HEK293 (cell line): Measurements from ENCODE around the gene SHROOM3.

ENCODE experiments used
- KLF7 ChIP-seq: fragments of 450-650 bp; formaldehyde crosslinking; IDR thresholded peaks from 2 replicates; pipeline ENCODE4 v1.5.1; 2016; ENCODE audit warnings: missing biosample characterization, missing genetic modification characterization, borderline replicate concordance
- REST ChIP-seq: fragments of 450-650 bp; formaldehyde crosslinking; IDR thresholded peaks from 2 replicates; pipeline ENCODE4 v1.5.1; 2016; ENCODE audit warnings: missing biosample characterization, missing genetic modification characterization
- SP2 ChIP-seq: fragments of 450-650 bp; formaldehyde crosslinking; IDR thresholded peaks from 2 replicates; pipeline ENCODE4 v1.5.1; 2016; ENCODE audit warnings: missing biosample characterization, missing genetic modification characterization
- ZBTB48 ChIP-seq: fragments of 450-650 bp; formaldehyde crosslinking; IDR thresholded peaks from 2 replicates; pipeline ENCODE4 v1.5.1; 2016; ENCODE audit warnings: missing biosample characterization, missing genetic modification characterization
- ZNF146 ChIP-seq: fragments of 450-650 bp; formaldehyde crosslinking; IDR thresholded peaks from 2 replicates; pipeline ENCODE4 v1.5.1; 2016; ENCODE audit warnings: missing biosample characterization, missing genetic modification characterization
- ZNF184 ChIP-seq: fragments of 450-650 bp; IDR thresholded peaks from 2 replicates; pipeline ENCODE4 v1.5.1; 2018; ENCODE audit warnings: missing biosample characterization, mild to moderate bottlenecking, missing genetic modification characterization
- ZNF19 ChIP-seq: fragments of 450-650 bp; formaldehyde crosslinking; IDR thresholded peaks from 2 replicates; pipeline ENCODE4; 2016; ENCODE audit warnings: missing biosample characterization, missing genetic modification characterization, low read depth
- ZNF221 ChIP-seq: fragments of 450-650 bp; formaldehyde crosslinking; IDR thresholded peaks from 2 replicates; pipeline ENCODE4 v1.5.1; 2017; ENCODE audit warnings: missing biosample characterization, missing genetic modification characterization, borderline replicate concordance
- ZNF292 ChIP-seq: fragments of 450-650 bp; formaldehyde crosslinking; IDR thresholded peaks from 2 replicates; pipeline ENCODE4 v1.5.1; 2016; ENCODE audit warnings: low read depth, missing biosample characterization, missing genetic modification characterization, borderline replicate concordance
- ZNF571 ChIP-seq: fragments of 450-650 bp; formaldehyde crosslinking; IDR thresholded peaks from 2 replicates; pipeline ENCODE4 v1.5.0; 2017; ENCODE audit warnings: missing biosample characterization, missing genetic modification characterization
- ZNF596 ChIP-seq: fragments of 450-650 bp; IDR thresholded peaks from 2 replicates; pipeline ENCODE4 v1.5.0; 2018; ENCODE audit warnings: missing biosample characterization, mild to moderate bottlenecking, missing genetic modification characterization, moderate library complexity
- ZNF670 ChIP-seq: fragments of 450-650 bp; formaldehyde crosslinking; IDR thresholded peaks from 2 replicates; pipeline ENCODE4 v1.5.1; 2016; ENCODE audit warnings: missing biosample characterization, missing genetic modification characterization, low read depth
- TF ChIP-seq, protein P1 (sequence below): fragments of 450-650 bp; formaldehyde crosslinking; IDR thresholded peaks from 2 replicates; pipeline ENCODE4 v1.5.1; 2016; ENCODE audit warnings: missing biosample characterization, missing genetic modification characterization

GRCh38 chr4:76523593-76523992 is 88.6 kb downstream of the SHROOM3 start:
- TF ChIP-seq, protein P1, sequence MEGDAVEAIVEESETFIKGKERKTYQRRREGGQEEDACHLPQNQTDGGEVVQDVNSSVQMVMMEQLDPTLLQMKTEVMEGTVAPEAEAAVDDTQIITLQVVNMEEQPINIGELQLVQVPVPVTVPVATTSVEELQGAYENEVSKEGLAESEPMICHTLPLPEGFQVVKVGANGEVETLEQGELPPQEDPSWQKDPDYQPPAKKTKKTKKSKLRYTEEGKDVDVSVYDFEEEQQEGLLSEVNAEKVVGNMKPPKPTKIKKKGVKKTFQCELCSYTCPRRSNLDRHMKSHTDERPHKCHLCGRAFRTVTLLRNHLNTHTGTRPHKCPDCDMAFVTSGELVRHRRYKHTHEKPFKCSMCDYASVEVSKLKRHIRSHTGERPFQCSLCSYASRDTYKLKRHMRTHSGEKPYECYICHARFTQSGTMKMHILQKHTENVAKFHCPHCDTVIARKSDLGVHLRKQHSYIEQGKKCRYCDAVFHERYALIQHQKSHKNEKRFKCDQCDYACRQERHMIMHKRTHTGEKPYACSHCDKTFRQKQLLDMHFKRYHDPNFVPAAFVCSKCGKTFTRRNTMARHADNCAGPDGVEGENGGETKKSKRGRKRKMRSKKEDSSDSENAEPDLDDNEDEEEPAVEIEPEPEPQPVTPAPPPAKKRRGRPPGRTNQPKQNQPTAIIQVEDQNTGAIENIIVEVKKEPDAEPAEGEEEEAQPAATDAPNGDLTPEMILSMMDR: no peak
- no peak for TF ChIP-seq ZNF292 (tag by site-specific recombination)
- no peak for TF ChIP-seq ZNF184 (tag by site-specific recombination)
- no peak for TF ChIP-seq ZBTB48
- TF ChIP-seq REST: no peak
- no peak for TF ChIP-seq SP2
- TF ChIP-seq ZNF19 (tag by site-specific recombination): no peak
- TF ChIP-seq ZNF146 (tag by site-specific recombination): no peak
- no peak for TF ChIP-seq ZNF670
- TF ChIP-seq KLF7 (tag by site-specific recombination): no peak
- no peak for TF ChIP-seq ZNF571 (tag by site-specific recombination)
- TF ChIP-seq ZNF221 (tag by site-specific recombination): no peak
- no peak for TF ChIP-seq ZNF596 (tag by site-specific recombination)
